Left cardiac atrium (tissue), 4 donors: ENCODE data around the gene RILPL2. TPM values are rescaled to one million over a fixed set of nuclear protein-coding genes. Genes with fewer than 3 reads are reported as not detected.
"Not testable (repeated sequence)": the region's sequence is repeated elsewhere in the genome, so short reads cannot be mapped to it uniquely, and the experiment has no call there.

Source experiments
- ATAC-seq, 2 donors: fragments of 200-7000 bp; cut with Tn5 transposase; one replicate each; pipeline ENCODE4 v1.9.1; 2020; ENCODE audit warnings: mild to moderate bottlenecking in 2 of 2, moderate library complexity in 2 of 2
- DNase-seq: peaks from one replicate; pipeline ENCODE4 v3.0.0-alpha.2; 2020
- intact Hi-C, 2 donors: fragments of 100-400 bp; cut with DNase I; formaldehyde crosslinking; loops; one replicate each; pipeline versions ENCODE4 v1.14.1 to v1.15.1; 2022 to 2023
- total RNA-seq, 2 donors: library from RNA; stranded (reverse); fragmentation: NEBNext Ultra II Directional; extraction: Animal tissue kit (Norgen Biotek cat#: 25700); gene quantifications; one replicate each; pipeline ENCODE4 v1.2.1, GENCODE V29; 2021
- donor health status: DM: no; HTN: yes; CAD: no.
- donor health status: DM: no; HTN: yes; CAD: no; lungs with severe emphysema.
- donor health status: DM: yes; HTN: yes; CAD: no.
- donor health status: Dilated cardiomyopathy.

RILPL2 gene
- total RNA-seq, 2 donors from 2014 or later = 3.1 to 3.7 TPM

DNA sequence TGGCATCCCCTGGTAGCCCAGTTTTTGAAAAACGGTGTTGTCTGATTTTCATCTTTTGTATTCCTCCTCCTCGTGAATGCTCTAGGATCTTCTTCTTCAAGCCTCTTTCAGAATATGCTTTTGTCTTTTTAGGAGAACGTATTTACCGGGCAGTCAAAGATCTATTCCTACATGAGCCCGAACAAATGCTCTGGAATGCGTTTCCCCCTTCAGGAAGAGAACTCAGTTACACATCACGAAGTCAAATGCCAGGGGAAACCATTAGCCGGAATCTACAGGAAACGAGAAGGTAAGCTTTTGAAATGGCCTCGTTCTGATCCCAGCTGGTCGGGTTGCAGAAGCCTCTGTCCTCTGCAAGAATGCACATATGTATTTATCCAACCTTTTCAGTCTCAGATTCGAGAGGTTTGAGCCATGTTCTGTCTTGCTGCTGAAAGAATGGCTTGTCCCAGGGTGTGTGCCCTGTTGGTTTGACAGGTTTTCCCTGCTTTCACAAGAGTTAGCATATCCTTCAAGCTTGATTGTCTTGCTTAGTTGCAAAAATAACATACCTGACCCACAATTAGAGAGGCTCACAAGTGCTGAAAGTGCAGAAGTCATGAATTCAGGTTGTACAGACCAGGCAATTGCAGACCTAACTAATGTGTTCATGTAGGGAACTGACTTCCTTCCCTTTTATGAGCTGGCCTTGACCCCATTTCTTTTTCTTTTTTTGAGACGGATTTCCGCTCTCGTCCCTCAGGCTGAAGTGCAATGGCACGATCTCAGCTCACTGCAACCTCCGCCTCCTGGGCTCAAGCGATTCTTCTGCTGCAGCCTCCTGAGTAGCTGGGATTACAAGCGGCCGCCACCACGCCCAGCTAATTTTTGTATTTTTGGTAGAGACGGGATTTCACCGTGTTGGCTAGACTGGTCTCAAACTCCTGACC lies 45.7 kb downstream of the RILPL2 start:
- DNase-seq (no peak), ATAC-seq (no peak)
- intact Hi-C loops = loop anchor here in 1 of 2 donors (5.0 kb wide), 1 partner anchor 33 kb away; no protein-coding TSS in a partner anchor

DNA sequence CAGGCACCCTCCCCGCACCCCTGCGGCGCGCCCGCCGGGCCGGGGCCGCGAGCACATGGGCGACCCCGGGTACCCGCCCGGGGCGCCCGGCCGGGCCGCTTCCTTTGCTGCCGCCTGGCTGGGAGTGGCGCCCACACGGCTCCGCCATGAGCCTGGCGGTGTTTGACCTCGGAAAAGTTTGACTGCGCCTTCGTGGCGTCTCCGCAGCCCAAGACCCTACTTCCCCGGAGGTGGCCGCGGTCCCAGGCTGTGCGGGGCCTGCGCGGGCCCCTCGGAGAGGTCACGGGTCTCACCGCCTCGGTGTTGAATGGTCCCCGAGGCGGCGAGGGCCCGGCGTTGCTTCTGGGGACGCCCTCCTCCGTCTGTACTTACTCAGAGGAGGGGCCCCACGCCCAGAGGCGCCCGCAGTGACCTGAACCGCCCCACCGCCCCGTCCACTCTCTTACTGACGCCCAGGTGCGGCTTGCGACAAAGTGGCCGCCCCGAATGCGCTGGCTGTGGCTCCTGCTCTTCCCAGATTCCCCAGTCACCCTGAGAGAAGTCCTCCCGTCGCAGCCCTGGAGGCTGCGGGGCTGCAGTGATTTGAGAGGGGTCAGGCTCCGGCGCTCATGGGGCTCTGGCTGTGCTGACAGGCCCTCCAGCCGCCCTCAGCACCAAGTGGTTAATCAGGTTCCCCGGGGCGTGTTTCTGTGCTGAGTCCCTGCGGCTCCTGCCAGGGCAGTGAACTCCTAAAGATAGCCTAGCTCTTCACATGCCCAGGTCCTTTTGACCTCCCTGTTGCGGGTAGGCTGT lies 46.7 kb downstream of the RILPL2 start:
- intact Hi-C loops = loop anchor here (5.0 kb wide), 2 partner anchors 32 to 193 kb away; partner anchors contain the start of gene TMED2 (in 1 of the 2)
- DNase-seq = peak; percentile 60
- peak; percentile 39 to 55 for ATAC-seq

DNA sequence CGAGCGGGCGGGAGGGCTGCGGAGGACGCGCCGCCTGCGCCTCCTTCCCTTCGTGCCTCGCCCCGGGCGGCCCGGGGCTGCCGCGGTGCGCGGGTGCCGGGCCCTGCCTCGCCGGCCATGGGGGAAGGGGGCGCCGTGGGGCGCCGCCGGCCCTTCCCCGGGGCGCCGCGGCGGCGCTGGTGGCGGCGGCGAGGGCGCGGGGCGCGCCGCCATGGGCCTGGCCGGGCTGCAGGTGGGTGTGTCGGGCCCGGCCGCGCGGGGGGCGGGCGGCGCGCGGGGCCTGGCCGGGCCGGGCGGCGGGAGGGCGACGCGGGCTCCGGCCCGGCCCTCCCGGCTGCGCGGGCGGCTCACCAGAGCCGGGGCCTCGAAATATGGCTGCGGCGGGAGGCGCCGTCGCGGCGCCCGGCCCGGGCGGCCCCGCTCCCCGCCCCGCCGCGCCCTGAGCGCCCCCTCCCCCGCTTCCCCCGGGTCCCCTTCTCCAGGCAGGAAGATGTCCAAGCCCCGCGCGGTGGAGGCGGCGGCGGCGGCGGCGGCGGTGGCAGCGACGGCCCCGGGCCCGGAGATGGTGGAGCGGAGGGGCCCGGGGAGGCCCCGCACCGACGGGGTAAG lies 47.4 kb downstream of the RILPL2 start:
- intact Hi-C loops = loop anchor here in 1 of 2 donors (5.0 kb wide), 1 partner anchor 193 kb away; the partner anchor contains the start of gene TMED2
- DNase-seq (no peak), ATAC-seq (no peak)

DNA sequence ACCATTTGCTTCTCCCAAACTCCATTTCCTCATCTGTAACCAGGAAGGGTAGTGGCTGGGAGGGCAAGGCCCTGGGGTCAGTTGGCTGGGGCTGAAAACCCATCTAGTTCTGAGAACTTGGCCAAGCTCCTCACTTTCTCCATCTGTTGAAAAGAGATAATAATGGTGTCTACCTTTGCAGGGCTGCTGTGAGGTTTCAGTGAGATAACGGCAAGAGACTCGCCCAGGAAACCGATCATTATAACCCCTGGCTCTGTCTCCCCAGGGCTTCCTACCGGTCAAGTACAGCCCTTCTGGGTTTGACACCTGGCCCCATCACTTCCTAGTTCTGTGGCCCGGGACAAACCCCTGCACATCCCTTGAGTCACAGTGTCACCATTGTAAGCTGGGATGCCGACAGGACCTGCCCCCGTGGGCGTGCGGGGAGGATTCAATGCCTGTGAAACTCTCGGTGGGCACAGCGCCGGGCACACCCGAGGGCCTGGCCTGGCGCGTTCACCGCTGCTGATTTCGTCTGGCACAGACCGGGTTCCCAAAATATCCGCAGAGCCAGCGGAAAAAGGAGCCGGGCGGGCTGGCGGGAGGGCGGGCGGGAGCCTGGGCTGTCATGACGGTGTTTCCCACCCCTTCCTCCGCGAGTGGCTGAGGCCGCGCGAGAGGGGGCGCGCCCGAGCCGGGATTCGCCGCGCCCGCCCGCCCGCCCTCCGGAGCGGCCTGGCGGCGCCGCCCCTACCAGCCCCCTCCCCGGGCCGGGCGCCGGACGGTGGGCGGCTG lies 48.1 kb downstream of the RILPL2 start:
- peak; percentile 72 to 76 for ATAC-seq
- peak; percentile 83 for DNase-seq
- intact Hi-C loops = loop anchor here in 1 of 2 donors (5.0 kb wide), 1 partner anchor 194 kb away; the partner anchor contains the start of gene TMED2

DNA sequence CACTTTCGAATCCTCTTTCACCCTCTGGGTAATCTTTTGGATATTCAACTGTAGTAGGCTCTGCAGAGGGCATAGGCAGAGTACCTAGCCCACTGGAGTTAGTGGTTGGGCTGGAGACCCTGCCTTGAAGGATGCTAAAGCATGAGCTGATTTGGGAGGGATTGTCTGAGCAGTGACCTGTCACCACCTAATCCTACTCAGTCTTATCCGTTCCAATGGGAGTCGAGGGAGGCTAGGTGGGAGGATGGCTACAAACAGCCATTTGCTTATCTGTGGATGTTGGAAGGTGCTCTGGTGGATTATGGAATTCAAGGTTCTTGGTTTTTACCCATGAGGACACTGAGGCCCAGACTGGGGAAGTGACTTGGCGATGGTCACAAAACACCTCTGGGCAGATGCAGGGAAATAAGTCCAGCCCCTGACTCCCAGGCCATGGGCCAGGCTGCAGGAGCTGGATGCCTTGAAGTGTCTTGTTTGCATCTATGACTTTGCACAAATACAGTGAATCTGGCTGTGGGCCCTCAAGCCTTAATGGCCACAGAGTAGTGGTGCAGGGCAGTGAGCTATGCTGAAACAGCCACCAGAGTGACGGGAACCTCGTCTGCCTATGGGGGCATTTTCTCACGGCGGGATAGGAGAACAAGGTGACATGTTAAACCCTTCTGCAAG lies 48.8 kb downstream of the RILPL2 start:
- ATAC-seq (no peak), DNase-seq (no peak)
- intact Hi-C loops = loop anchor here in 1 of 2 donors (5.0 kb wide), 1 partner anchor 195 kb away; the partner anchor contains the start of gene TMED2

DNA sequence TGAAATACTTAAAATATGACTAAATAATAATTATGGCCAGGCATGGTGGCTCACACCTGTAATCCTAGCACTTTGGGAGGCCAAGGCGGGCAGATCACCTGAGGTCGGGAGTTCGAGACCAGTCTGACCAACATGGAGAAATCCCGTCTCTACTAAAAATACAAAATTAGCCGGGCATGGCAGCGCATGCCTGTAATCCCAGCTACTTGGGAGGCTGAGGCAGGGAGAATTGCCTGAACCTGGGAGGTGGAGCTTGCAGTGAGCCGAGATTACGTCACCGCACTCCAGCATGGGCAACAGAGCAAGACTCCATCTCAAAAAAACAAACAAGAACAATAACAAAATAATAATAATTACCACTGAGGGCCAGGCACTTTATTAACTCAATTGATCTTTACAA lies 50.9 kb downstream of the RILPL2 start:
- not testable (repeated sequence) for ATAC-seq, DNase-seq
- intact Hi-C loops = loop anchor here in 1 of 2 donors (5.0 kb wide), 1 partner anchor 197 kb away; the partner anchor contains the start of gene TMED2

DNA sequence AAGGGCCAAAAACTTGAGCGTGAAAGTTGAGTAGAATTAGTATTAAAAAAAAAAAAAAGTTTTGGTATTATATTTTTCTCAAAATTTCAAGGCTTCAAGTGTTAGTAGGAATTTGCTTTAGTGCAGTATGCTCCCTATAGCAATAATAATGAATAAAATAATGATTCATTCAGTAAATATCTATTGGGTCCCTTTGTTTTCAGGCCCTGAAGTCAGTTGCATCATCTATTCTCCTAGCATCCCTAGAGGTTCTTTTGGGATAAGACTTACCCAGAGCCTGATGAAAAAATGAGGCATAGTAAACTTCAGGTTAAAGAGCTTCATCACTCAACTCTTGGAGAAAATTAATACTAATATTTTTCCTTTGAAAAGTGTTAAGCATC lies 51.5 kb downstream of the RILPL2 start:
- no peak for ATAC-seq
- intact Hi-C loops = loop anchor here in 1 of 2 donors (5.0 kb wide), 1 partner anchor 197 kb away; the partner anchor contains the start of gene TMED2
- no peak for DNase-seq

DNA sequence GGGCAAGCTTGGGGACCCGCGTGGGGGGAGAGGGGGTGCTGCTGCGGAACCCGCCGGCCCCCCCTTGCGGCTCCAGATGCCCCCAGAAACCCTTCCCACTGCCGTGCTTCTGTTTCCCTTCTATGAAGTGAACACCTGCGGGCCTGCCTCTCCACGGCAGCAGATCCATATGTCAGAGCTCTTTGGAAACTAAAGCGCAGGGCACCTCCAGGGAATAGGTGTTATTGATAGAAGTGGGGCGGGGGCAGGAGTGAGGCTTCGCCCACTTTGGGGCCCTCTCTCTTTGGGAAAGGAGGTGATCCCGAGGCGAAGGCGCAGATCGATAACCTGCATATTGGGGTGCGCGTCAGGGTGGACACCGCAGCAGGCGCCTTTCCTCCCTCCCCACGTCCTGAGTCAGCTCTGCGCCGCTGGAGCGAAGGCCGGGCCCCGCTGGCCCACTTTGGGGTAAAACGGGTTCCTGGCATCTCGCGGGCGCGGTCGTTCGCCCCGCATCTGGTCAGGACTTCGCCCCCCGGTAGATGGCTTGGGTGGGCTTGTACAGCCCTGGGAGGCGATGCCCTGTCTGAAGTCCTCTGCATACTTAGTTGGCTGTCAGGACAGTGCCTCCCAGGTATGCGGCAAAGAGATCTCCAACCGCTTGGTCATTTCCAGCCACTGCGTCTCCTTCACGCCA lies 52.0 kb downstream of the RILPL2 start:
- intact Hi-C loops = no loop called here

DNA sequence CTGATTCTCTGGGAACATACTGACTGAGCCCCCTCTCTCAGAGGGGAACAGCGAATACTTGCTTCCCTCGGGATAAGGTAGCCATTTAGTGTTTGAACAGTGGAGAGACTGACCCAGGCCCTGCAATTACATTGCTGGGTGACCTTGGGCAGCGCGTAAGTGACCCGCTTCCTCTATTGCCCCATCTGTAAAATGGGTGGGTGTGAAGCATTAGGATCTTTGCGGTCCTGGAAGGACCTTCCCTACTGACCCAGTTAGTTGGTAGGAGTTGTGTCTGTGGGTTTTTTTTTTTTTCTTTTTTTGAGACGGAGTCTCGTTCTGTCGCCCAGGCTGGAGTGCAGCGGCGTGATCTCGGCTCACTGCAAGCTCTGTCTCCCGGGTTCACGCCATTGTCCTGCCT lies 53.8 kb downstream of the RILPL2 start:
- no peak for ATAC-seq
- no peak for DNase-seq
- intact Hi-C loops = no loop called here

More for the DNA sequence above, 52.0 kb downstream of the RILPL2 start:
- DNase-seq (no peak), ATAC-seq (no peak)

DNA sequence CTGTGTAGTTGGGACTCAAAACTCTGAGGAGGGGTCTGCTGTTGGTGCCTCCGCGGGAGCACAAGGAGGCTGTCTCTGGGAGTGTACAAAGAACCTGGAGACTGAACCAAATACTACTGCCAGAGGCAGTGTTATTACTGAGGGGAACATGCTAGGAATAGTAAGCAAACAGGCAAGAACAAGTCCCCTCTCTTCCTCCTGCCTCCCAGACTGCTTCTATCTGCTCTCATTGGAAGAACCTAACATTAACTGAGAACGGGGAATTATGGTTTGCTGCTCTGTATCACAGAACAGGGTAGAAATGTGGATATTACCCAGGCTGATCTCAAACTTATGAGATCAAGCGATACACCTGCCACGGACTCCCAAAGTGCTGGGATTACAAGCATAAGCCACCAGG lies 57.1 kb downstream of the RILPL2 start:
- intact Hi-C loops = no loop called here
- DNase-seq (no peak), ATAC-seq (no peak)

DNA sequence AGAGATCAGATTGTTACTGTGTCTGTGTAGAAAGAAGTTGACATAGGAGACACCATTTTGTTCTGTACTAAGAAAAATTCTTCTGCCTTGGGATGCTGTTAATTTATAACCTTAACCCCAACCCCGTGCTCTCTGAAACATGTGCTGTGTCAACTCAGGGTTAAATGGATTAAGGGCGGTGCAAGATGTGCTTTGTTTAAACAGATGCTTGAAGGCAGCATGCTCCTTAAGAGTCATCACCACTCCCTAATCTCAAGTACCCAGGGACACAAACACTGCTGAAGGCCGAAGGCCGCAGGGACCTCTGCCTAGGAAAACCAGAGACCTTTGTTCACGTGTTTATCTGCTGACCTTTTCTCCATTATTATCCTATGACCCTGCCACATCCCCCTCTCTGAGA lies 64.1 kb downstream of the RILPL2 start:
- ATAC-seq, DNase-seq, intact Hi-C loops: not testable (repeated sequence)

DNA sequence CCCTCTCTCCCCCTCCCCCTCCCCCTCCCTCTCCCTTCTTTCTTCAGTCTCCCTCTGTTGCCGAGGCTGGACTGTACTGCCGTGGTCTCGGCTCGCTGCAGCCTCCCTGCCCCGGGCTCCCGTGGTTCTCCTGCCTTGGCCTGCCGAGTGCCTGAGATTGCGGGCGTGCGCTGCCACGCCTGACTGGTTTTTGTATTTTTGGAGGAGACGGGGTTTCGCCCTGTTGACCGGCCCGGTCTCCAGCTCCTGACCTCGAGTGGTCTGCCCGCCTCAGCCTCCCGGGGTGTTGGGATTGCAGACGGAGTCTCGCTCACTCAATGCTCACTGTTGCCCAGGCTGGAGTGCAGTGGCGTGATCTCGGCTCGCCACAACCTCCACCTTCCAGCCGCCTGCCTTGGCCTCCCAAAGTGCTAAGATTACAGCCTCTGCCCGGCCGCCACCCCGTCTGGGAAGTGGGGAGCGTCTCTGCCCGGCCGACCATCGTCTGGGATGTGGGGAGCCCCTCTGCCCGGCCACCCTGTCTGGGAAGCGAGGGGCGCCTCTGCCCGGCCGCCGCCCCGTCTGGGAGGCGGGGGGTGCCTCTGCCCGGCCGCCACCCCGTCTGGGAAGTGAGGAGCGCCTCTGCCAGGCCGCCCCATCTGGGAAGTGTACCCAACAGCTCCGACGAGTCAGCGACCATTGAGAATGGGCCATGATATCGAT lies 64.7 kb downstream of the RILPL2 start:
- intact Hi-C loops = not testable (repeated sequence)

DNA sequence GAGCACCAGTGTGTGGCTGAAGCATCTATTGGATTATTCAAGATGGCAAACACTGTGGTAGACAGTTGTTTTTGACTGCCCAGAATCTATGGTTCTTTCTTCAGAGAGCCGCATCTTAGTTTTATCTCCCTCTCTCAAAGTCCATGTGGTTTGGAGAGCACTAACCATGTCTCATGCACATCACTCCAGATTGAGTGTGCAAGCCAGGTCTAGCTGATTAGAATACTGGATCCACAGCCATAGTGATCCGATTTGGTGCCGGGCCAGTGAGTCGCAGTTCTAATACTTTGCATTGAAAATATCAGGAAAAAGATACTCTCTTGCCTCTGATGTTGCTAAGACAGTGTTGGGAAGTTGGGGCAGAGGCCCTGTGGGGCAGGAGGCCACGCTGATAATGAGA lies 67.3 kb downstream of the RILPL2 start:
- no peak for DNase-seq
- no peak for ATAC-seq
- intact Hi-C loops = no loop called here

More for the DNA sequence above, 64.7 kb downstream of the RILPL2 start:
- DNase-seq, ATAC-seq: not testable (repeated sequence)

DNA sequence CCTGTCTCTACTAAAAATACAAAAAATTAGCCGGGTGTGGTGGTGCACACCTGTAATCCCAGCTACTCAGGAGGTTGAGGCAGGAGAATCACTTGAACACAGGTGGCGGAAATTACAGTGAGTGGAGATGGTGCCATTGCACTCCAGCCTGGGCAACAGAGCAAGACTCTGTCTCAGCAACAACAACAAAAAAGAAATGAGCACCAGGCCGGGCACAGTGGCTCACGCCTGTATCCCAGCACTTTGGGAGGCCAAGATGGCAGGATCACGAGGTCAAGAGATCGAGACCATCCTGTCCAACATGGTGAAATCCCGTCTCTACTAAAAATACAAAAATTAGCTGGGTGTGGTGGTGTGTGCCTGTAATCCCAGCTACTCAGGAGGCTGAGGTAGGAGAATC lies 68.1 kb downstream of the RILPL2 start:
- DNase-seq, ATAC-seq, intact Hi-C loops: not testable (repeated sequence)

DNA sequence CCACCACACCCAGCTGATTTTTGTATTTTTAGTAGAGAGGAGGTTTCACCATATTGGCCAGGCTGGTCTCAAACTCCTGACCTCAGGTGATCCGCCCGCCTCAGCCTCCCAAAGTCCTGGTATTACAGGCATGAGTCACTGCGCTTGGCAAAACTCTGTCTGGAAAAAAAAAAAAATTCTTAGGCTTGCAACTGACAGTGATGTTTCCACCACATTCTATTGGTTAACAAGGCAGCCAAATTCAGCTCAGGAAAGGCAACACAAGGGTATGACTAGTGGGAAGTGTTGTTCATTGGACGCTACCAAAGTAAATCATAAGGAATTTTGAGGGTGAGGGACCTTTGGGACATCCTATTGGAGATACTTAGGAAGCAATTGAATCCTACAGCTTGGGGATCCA lies 69.0 kb downstream of the RILPL2 start:
- intact Hi-C loops = no loop called here
- DNase-seq (no peak), ATAC-seq (no peak)
